IMR-90 (cell line): ENCODE measurements around the gene FBXL20. TPM values are rescaled to one million over a fixed set of nuclear protein-coding genes. Genes with fewer than 3 reads are reported as not detected.
A peak's percentile ranks its signal among the peaks of the same experiment; 100 is the strongest.

Source experiments
- ATAC-seq: fragments of 200-7000 bp; cut with Tn5 transposase; 2 replicates; pipeline ENCODE4 v1.9.1; 2020; ENCODE audit warnings: low read depth, mild to moderate bottlenecking, moderate library complexity
- BruUV-seq: library from RNA; stranded (reverse); fragments of 400-500 nt; replicated peaks from 2 replicates; lab custom pipeline; 2021; lab: Mats Ljungman, UMichigan
- CTCF ChIA-PET: fragments of 300-600 bp; formaldehyde crosslinking; extraction: SDS; loops from one replicate; lab custom pipeline; 2021; ENCODE audit warnings: antibody characterized with exemption; lab: Yijun Ruan, JAX
- POLR2A ChIA-PET: fragments of 300-600 bp; sonication (Branson Sonifier 250); formaldehyde crosslinking; loops from one replicate; lab custom pipeline; 2022; ENCODE audit warnings: antibody characterized with exemption; ENCODE audit not compliant: unreplicated experiment; lab: Charles Lee
- DNase-seq: peaks from one replicate; pipeline ENCODE4 v3.0.0; 2013
- H2AFZ ChIP-seq: replicated peaks from 2 replicates; pipeline ENCODE3; 2013; ENCODE audit warnings: low read length, mild to moderate bottlenecking; ENCODE audit not compliant: poor library complexity
- H2AK5ac ChIP-seq: 2 replicates; pipeline ENCODE4 v1.6.1; 2013; ENCODE audit warnings: low read depth, low read length, inconsistent platforms
- H2AK9ac ChIP-seq: replicated peaks from 2 replicates; pipeline ENCODE3; 2013; ENCODE audit warnings: mild to moderate bottlenecking, low read depth, low read length, moderate library complexity; ENCODE audit not compliant: poor library complexity
- H2BK120ac ChIP-seq: 2 replicates; pipeline ENCODE4 v1.6.1; 2013; ENCODE audit warnings: low read depth, low read length, inconsistent platforms
- H2BK15ac ChIP-seq: 3 replicates; pipeline ENCODE4 v1.6.1; 2013; ENCODE audit warnings: low read depth, low read length, inconsistent platforms
- H2BK20ac ChIP-seq: 2 replicates; pipeline ENCODE4 v1.6.1; 2013; ENCODE audit warnings: low read depth, mild to moderate bottlenecking, inconsistent platforms, low read length, moderate library complexity
- H2BK5ac ChIP-seq: 2 replicates; pipeline ENCODE4 v1.6.1; 2013; ENCODE audit warnings: mild to moderate bottlenecking, low read depth, low read length, inconsistent platforms; ENCODE audit not compliant: poor library complexity, severe bottlenecking
- H3K14ac ChIP-seq: replicated peaks from 2 replicates; pipeline ENCODE4 v1.6.1; 2013; ENCODE audit warnings: low read depth, low read length, inconsistent platforms
- H3K18ac ChIP-seq: 2 replicates; pipeline ENCODE4 v1.6.1; 2013; ENCODE audit warnings: low read depth, low read length, control low read depth
- H3K23ac ChIP-seq: 2 replicates; pipeline ENCODE4 v1.6.1; 2013; ENCODE audit warnings: low read depth, low read length, inconsistent platforms
- H3K27ac ChIP-seq: 2 replicates; pipeline ENCODE4 v1.5.1; 2013; ENCODE audit warnings: mild to moderate bottlenecking, control low read depth, low read length; ENCODE audit not compliant: insufficient read depth
- H3K27me3 ChIP-seq: 2 replicates; pipeline ENCODE4 v1.6.1; 2013; ENCODE audit warnings: low read length; ENCODE audit not compliant: control insufficient read depth, insufficient read depth
- H3K36me3 ChIP-seq: 2 replicates; pipeline ENCODE4 v1.6.1; 2013; ENCODE audit warnings: low read length, mixed read lengths; ENCODE audit not compliant: control insufficient read depth, insufficient read depth
- H3K4ac ChIP-seq: 2 replicates; pipeline ENCODE4 v1.6.1; 2013; ENCODE audit warnings: low read depth, low read length, inconsistent platforms
- H3K4me1 ChIP-seq: 2 replicates; pipeline ENCODE4 v1.6.1; 2013; ENCODE audit warnings: low read length, mixed read lengths; ENCODE audit not compliant: control insufficient read depth, insufficient read depth
- H3K4me2 ChIP-seq: 2 replicates; pipeline ENCODE4 v1.6.1; 2013; ENCODE audit warnings: low read depth, mild to moderate bottlenecking, control low read depth, low read length, moderate library complexity
- H3K4me3 ChIP-seq: 2 replicates; pipeline ENCODE4 v1.5.1; 2013; ENCODE audit warnings: low read depth, mild to moderate bottlenecking, control low read depth, low read length, moderate library complexity; ENCODE audit not compliant: insufficient read depth
- H3K56ac ChIP-seq: 2 replicates; pipeline ENCODE4 v1.6.1; 2013; ENCODE audit warnings: low read length, inconsistent platforms; ENCODE audit not compliant: insufficient read depth; ENCODE audit errors: extremely low read depth
- H3K79me1 ChIP-seq, 2 experiments: 2 replicates each; pipeline ENCODE4 v1.6.1; 2013; ENCODE audit warnings: low read length in 2 of 2, inconsistent platforms in 1 of 2, low read depth in 1 of 2
- H3K9ac ChIP-seq: 2 replicates; pipeline ENCODE4 v1.6.1; 2013; ENCODE audit warnings: low read depth, low read length, control low read depth
- H3K9me1 ChIP-seq: 2 replicates; pipeline ENCODE4 v1.6.1; 2013; ENCODE audit warnings: low read length, inconsistent platforms; ENCODE audit not compliant: insufficient read depth
- H3K9me3 ChIP-seq: 2 replicates; pipeline ENCODE4 v1.6.1; 2013; ENCODE audit warnings: low read length; ENCODE audit not compliant: control insufficient read depth, insufficient read depth
- H4K20me1 ChIP-seq: 2 replicates; pipeline ENCODE4 v1.6.1; 2013; ENCODE audit warnings: low read length, inconsistent platforms; ENCODE audit not compliant: insufficient read depth
- H4K5ac ChIP-seq: 2 replicates; pipeline ENCODE4 v1.6.1; 2013; ENCODE audit warnings: mild to moderate bottlenecking, low read depth, low read length, control low read depth
- H4K8ac ChIP-seq, 2 experiments: 2 replicates each; pipeline ENCODE4 v1.6.1; 2013; ENCODE audit warnings: low read depth in 2 of 2, low read length in 2 of 2, control low read depth in 1 of 2, inconsistent platforms in 1 of 2
- H4K91ac ChIP-seq: 2 replicates; pipeline ENCODE4 v1.6.1; 2013; ENCODE audit warnings: low read depth, low read length, inconsistent platforms; ENCODE audit not compliant: insufficient read depth
- BHLHE40 ChIP-seq: fragments of 150-350 bp; IDR thresholded peaks from 2 replicates; pipeline ENCODE4 v1.6.1; 2016; ENCODE audit warnings: mild to moderate bottlenecking, low read depth, low read length
- CEBPB ChIP-seq: IDR thresholded peaks from 2 replicates; pipeline ENCODE4 v1.6.1; 2012; ENCODE audit warnings: low read depth, low read length, improper control_type of control experiment
- CHD1 ChIP-seq: IDR thresholded peaks from 2 replicates; pipeline ENCODE4 v1.6.1; 2012; ENCODE audit warnings: low read depth, low read length, improper control_type of control experiment
- FOS ChIP-seq: fragments of 150-350 bp; IDR thresholded peaks from 2 replicates; pipeline ENCODE4 v1.6.1; 2016; ENCODE audit warnings: low read depth, low read length
- MAFK ChIP-seq: IDR thresholded peaks from 2 replicates; pipeline ENCODE4 v1.6.1; 2012; ENCODE audit warnings: low read depth, low read length, improper control_type of control experiment
- MAZ ChIP-seq: IDR thresholded peaks from 2 replicates; pipeline ENCODE4 v1.6.1; 2012; ENCODE audit warnings: low read depth, mild to moderate bottlenecking, low read length, improper control_type of control experiment, moderate library complexity, borderline replicate concordance
- MXI1 ChIP-seq: IDR thresholded peaks from 2 replicates; pipeline ENCODE4 v1.6.1; 2012; ENCODE audit warnings: low read depth, mild to moderate bottlenecking, low read length, moderate library complexity, borderline replicate concordance
- NFE2L2 ChIP-seq: fragments of 150-350 bp; IDR thresholded peaks from 2 replicates; pipeline ENCODE4 v1.6.1; 2016; ENCODE audit warnings: low read depth, mild to moderate bottlenecking, low read length
- POLR2A ChIP-seq: IDR thresholded peaks from 2 replicates; pipeline ENCODE4 v1.6.1; 2012; ENCODE audit warnings: mild to moderate bottlenecking, low read depth, low read length
- RAD21 ChIP-seq: IDR thresholded peaks from 2 replicates; pipeline ENCODE4 v1.6.1; 2012; ENCODE audit warnings: low read length, improper control_type of control experiment
- RCOR1 ChIP-seq: IDR thresholded peaks from 2 replicates; pipeline ENCODE4 v1.6.1; 2012; ENCODE audit warnings: mild to moderate bottlenecking, low read length, improper control_type of control experiment; ENCODE audit not compliant: insufficient replicate concordance
- RFX5 ChIP-seq: IDR thresholded peaks from 2 replicates; pipeline ENCODE4 v1.8.0; 2012; ENCODE audit warnings: low read depth, mild to moderate bottlenecking, low read length, moderate library complexity
- SMC3 ChIP-seq: fragments of 150-350 bp; IDR thresholded peaks from 2 replicates; pipeline ENCODE4 v1.6.1; 2016; ENCODE audit warnings: low read depth, mild to moderate bottlenecking, antibody characterized with exemption, low read length, moderate library complexity
- WGBS, 2 experiments: methylation state at CpG; one replicate each; pipeline versions ENCODE4 v1.1.5 to v1.1.7; 2013; ENCODE audit warnings: missing lambda C conversion rate in 2 of 2; ENCODE audit not compliant: insufficient read length in 1 of 2; ENCODE audit errors: extremely low coverage in 2 of 2; 5-methylcytosine and 5-hydroxymethylcytosine counted together
- dilution Hi-C: fragments of 300-500 bp; cut with HindIII; formaldehyde crosslinking; loops from one replicate; pipeline ENCODE4 v1.14.3; 2018; ENCODE audit warnings: low sequenced_read_pairs; ENCODE audit not compliant: unreplicated experiment
- in situ Hi-C: fragments of 300-500 bp; cut with MboI; formaldehyde crosslinking; loops from 3 replicates; pipeline ENCODE4 v1.14.3; 2019; ENCODE audit warnings: low sequenced_read_pairs, inconsistent platforms, mixed read lengths
- intact Hi-C: fragments of 100-400 bp; cut with micrococcal nuclease; formaldehyde crosslinking; loops from 2 replicates; pipeline ENCODE4 v1.10.0; 2022
- polyA plus RNA-seq, 3 experiments: library from polyadenylated mRNA; depleted of rRNA; stranded (reverse); fragments of >200 nt; gene quantifications; 2 replicates each; pipeline ENCODE4 v1.2.3, GENCODE V29; 2012; ENCODE audit warnings: low replicate concordance in 1 of 3
- total RNA-seq: library from RNA; depleted of rRNA; stranded (reverse); fragments of >200 nt; gene quantifications from 2 replicates; pipeline ENCODE4 v1.2.3, GENCODE V29; 2012
- TF ChIP-seq, protein P1 (sequence below): fragments of 150-350 bp; IDR thresholded peaks from 2 replicates; pipeline ENCODE4 v1.6.1; 2016; ENCODE audit warnings: low read depth, mild to moderate bottlenecking, low read length, moderate library complexity, borderline replicate concordance
- TF ChIP-seq, protein P2 (sequence below): conservative IDR thresholded peaks from 2 replicates; pipeline ENCODE4 v1.5.1; 2012; ENCODE audit warnings: mild to moderate bottlenecking, low read depth, low read length, improper control_type of control experiment
- TF ChIP-seq, protein P3 (sequence below): fragments of 150-350 bp; IDR thresholded peaks from 2 replicates; pipeline ENCODE4 v1.6.1; 2017; ENCODE audit warnings: mild to moderate bottlenecking, antibody characterized with exemption, low read length, low read depth

FBXL20 gene
- total and polyA plus RNA-seq, 2 of the 4 experiments (the other 2 are of a cell fraction) = 4.1 to 13.8 TPM

DNA sequence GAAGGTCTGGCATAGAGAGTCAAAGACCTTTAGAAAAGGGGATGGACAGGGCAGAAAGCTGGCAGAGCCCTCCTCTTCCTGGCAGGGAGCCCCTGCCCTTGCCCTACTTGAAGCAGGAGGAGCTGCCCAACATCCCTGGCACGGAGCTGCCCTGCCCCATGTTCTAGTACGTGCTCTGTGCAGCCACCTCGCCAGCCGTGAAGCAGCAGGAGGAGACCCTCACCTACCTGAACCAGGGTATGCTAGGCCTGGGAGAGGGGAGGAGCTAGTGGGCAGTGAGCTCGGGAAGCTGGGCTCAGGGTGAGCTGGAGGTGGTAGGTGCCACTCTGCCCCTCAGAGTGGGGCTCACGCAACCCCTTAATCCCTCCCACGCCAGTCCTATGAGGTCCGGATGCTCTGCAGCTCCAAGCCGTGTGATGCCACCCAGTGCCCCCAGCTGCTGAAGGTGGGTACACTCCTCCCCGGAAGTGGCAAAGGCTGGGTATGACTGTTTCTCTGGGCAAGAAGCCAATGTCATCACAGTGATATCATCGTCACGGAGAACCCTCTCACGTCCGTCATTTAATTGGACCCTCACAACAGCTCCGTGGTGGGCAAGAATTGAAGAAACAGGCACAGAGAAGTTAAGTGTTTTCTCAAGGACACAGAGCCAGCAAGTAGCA lies 163.0 kb downstream of the FBXL20 start:
- no peak overlapping the region for H3K27ac ChIP-seq
- H3K36me3 ChIP-seq = no peaks in the 10 kb centered on the region
- no peak for DNase-seq
- no peak overlapping the region for H2BK20ac ChIP-seq
- in situ Hi-C loops (no loop called here), intact Hi-C loops (loop anchor here (10.0 kb wide), 1 partner anchor 174 kb away; no protein-coding TSS in a partner anchor), dilution Hi-C loops (no loop called here)
- H3K4me1 ChIP-seq = no peaks in the 10 kb centered on the region; the same call in 1 of the 2 replicates
- H2AFZ ChIP-seq = peak overlapping the region; percentile 21
- no peaks in the 10 kb centered on the region for H4K20me1 ChIP-seq
- H3K9ac ChIP-seq = no peak overlapping the region
- no peaks in the 10 kb centered on the region for H3K9me1 ChIP-seq
- H3K14ac ChIP-seq = no peak overlapping the region
- ATAC-seq = no peak
- H2BK120ac ChIP-seq = no peak overlapping the region
- no peak overlapping the region for H3K4ac ChIP-seq
- H4K91ac ChIP-seq = no peak overlapping the region
- ChIA-PET POLR2A (no interaction called here), CTCF (interaction anchor here (0.6 to 1.3 kb wide), 2 partner anchors 32 to 255 kb away, joined by 4 to 5 read pairs; no protein-coding TSS in a partner anchor)
- H3K56ac ChIP-seq = no peak overlapping the region
- no TSS peak for BruUV-seq
- WGBS, 2 experiments = 41% methylated on average over 9 of the region's 15 CpGs; no CpG with 5 or more reads in 1 of the 2 experiments
- H2BK15ac ChIP-seq = no peak overlapping the region
- no peak overlapping the region for H2BK5ac ChIP-seq
- H4K8ac ChIP-seq = no peak overlapping the region
- H3K79me1 ChIP-seq = no peaks in the 10 kb centered on the region
- no peak overlapping the region for H4K5ac ChIP-seq
- no peaks in the 10 kb centered on the region for H3K9me3 ChIP-seq
- no peak overlapping the region for H3K4me3 ChIP-seq
- H2AK5ac ChIP-seq = no peak overlapping the region
- TF ChIP-seq CEBPB (no peak), MXI1 (no peak), MAZ (no peak), POLR2A (no peak), BHLHE40 (no peak), CHD1 (no peak), RCOR1 (no peak), RFX5 (no peak), MAFK (no peak), NFE2L2 (no peak), FOS (no peak), RAD21 (no peak), SMC3 (no peak)
- TF ChIP-seq, protein P1, sequence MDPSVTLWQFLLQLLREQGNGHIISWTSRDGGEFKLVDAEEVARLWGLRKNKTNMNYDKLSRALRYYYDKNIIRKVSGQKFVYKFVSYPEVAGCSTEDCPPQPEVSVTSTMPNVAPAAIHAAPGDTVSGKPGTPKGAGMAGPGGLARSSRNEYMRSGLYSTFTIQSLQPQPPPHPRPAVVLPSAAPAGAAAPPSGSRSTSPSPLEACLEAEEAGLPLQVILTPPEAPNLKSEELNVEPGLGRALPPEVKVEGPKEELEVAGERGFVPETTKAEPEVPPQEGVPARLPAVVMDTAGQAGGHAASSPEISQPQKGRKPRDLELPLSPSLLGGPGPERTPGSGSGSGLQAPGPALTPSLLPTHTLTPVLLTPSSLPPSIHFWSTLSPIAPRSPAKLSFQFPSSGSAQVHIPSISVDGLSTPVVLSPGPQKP = no peak
- TF ChIP-seq, protein P2, sequence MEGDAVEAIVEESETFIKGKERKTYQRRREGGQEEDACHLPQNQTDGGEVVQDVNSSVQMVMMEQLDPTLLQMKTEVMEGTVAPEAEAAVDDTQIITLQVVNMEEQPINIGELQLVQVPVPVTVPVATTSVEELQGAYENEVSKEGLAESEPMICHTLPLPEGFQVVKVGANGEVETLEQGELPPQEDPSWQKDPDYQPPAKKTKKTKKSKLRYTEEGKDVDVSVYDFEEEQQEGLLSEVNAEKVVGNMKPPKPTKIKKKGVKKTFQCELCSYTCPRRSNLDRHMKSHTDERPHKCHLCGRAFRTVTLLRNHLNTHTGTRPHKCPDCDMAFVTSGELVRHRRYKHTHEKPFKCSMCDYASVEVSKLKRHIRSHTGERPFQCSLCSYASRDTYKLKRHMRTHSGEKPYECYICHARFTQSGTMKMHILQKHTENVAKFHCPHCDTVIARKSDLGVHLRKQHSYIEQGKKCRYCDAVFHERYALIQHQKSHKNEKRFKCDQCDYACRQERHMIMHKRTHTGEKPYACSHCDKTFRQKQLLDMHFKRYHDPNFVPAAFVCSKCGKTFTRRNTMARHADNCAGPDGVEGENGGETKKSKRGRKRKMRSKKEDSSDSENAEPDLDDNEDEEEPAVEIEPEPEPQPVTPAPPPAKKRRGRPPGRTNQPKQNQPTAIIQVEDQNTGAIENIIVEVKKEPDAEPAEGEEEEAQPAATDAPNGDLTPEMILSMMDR = no peak
- TF ChIP-seq, protein P3, sequence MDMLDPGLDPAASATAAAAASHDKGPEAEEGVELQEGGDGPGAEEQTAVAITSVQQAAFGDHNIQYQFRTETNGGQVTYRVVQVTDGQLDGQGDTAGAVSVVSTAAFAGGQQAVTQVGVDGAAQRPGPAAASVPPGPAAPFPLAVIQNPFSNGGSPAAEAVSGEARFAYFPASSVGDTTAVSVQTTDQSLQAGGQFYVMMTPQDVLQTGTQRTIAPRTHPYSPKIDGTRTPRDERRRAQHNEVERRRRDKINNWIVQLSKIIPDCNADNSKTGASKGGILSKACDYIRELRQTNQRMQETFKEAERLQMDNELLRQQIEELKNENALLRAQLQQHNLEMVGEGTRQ = no peak
- H3K18ac ChIP-seq = no peak overlapping the region
- H3K27me3 ChIP-seq = peaks cover 4% of the 10 kb centered on the region; the same call in 1 of the 2 replicates
- H2AK9ac ChIP-seq = peak overlapping the region; percentile 28
- H3K23ac ChIP-seq = no peak overlapping the region
- no peak overlapping the region for H3K4me2 ChIP-seq
